ENCODE results near the gene PER3. TPM values are rescaled to one million over a fixed set of nuclear protein-coding genes. Genes with fewer than 3 reads are reported as not detected.
A peak's percentile ranks its signal among the peaks of the same experiment; 100 is the strongest.

Gene PER3
- total and polyA plus RNA-seq, 9 of the 15 experiments (the other 6 are each of a cell fraction or from before 2014, with no cell fraction given) = 11.9 to 22.5 (median 14.6) TPM

DNA sequence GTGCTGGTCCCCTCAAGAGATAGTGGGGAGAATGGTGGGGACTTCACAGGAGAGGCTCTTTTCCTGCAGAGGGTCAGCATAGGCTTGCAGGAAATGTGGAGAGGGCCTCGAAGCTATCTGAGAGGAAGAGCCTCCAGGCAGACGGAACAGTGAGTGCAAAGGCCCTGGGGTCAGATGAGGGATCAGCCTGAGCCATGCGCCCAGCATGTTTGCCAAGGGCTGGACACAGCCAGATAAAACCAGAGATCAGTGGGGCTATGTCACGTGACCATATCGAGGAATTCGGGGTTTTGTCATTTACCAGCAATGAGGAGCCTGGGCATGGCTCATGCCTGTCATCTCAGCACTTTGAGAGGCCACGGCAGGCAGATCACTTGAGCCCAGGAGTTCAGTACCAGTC, 75.3 kb downstream of the PER3 start (continued):
- TF ChIP-seq TOE1 (IDR thresholded peaks at IDR 0.05; ENCODE audit: borderline replicate concordance) = peak; percentile 65; the same call in 1 of the 2 replicates
- no peak for TF ChIP-seq TOE1 (CRISPR knock-in tag; IDR thresholded peaks at IDR 0.05; ENCODE audit: borderline replicate concordance, low read depth)
- TF ChIP-seq, protein P1, sequence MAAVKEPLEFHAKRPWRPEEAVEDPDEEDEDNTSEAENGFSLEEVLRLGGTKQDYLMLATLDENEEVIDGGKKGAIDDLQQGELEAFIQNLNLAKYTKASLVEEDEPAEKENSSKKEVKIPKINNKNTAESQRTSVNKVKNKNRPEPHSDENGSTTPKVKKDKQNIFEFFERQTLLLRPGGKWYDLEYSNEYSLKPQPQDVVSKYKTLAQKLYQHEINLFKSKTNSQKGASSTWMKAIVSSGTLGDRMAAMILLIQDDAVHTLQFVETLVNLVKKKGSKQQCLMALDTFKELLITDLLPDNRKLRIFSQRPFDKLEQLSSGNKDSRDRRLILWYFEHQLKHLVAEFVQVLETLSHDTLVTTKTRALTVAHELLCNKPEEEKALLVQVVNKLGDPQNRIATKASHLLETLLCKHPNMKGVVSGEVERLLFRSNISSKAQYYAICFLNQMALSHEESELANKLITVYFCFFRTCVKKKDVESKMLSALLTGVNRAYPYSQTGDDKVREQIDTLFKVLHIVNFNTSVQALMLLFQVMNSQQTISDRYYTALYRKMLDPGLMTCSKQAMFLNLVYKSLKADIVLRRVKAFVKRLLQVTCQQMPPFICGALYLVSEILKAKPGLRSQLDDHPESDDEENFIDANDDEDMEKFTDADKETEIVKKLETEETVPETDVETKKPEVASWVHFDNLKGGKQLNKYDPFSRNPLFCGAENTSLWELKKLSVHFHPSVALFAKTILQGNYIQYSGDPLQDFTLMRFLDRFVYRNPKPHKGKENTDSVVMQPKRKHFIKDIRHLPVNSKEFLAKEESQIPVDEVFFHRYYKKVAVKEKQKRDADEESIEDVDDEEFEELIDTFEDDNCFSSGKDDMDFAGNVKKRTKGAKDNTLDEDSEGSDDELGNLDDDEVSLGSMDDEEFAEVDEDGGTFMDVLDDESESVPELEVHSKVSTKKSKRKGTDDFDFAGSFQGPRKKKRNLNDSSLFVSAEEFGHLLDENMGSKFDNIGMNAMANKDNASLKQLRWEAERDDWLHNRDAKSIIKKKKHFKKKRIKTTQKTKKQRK (IDR thresholded peaks at IDR 0.05; ENCODE audit: borderline replicate concordance, low read depth, low read length) = no peak
- peak; percentile 33; the same call in 1 of the 2 replicates for TF ChIP-seq BCOR (IDR thresholded peaks at IDR 0.05)
- TF ChIP-seq, protein P2, sequence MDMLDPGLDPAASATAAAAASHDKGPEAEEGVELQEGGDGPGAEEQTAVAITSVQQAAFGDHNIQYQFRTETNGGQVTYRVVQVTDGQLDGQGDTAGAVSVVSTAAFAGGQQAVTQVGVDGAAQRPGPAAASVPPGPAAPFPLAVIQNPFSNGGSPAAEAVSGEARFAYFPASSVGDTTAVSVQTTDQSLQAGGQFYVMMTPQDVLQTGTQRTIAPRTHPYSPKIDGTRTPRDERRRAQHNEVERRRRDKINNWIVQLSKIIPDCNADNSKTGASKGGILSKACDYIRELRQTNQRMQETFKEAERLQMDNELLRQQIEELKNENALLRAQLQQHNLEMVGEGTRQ (CRISPR knock-in tag; IDR thresholded peaks at IDR 0.05) = peak; percentile 52; the same call in 1 of the 2 replicates
- TF ChIP-seq HNRNPK (IDR thresholded peaks at IDR 0.05; ENCODE audit: low read depth, low read length, poor library complexity, severe bottlenecking) = no peak
- TF ChIP-seq SRSF7 (optimal IDR thresholded peaks at IDR 0.05; ENCODE audit: low read depth, low read length) = no peak
- no peak for TF ChIP-seq ILF3 (IDR thresholded peaks at IDR 0.05; ENCODE audit: borderline replicate concordance)
- TF ChIP-seq, protein P3, sequence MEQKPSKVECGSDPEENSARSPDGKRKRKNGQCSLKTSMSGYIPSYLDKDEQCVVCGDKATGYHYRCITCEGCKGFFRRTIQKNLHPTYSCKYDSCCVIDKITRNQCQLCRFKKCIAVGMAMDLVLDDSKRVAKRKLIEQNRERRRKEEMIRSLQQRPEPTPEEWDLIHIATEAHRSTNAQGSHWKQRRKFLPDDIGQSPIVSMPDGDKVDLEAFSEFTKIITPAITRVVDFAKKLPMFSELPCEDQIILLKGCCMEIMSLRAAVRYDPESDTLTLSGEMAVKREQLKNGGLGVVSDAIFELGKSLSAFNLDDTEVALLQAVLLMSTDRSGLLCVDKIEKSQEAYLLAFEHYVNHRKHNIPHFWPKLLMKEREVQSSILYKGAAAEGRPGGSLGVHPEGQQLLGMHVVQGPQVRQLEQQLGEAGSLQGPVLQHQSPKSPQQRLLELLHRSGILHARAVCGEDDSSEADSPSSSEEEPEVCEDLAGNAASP (IDR thresholded peaks at IDR 0.05) = no peak
- TF ChIP-seq GABPA (tag; conservative IDR thresholded peaks at IDR 0.05; ENCODE audit: low read depth) = no peak
- no peak for TF ChIP-seq E2F3 (CRISPR knock-in tag; IDR thresholded peaks at IDR 0.05)
- no peak for TF ChIP-seq KLF13 (tag; IDR thresholded peaks at IDR 0.05; ENCODE audit: borderline replicate concordance, low read depth)
- TF ChIP-seq, protein P4, sequence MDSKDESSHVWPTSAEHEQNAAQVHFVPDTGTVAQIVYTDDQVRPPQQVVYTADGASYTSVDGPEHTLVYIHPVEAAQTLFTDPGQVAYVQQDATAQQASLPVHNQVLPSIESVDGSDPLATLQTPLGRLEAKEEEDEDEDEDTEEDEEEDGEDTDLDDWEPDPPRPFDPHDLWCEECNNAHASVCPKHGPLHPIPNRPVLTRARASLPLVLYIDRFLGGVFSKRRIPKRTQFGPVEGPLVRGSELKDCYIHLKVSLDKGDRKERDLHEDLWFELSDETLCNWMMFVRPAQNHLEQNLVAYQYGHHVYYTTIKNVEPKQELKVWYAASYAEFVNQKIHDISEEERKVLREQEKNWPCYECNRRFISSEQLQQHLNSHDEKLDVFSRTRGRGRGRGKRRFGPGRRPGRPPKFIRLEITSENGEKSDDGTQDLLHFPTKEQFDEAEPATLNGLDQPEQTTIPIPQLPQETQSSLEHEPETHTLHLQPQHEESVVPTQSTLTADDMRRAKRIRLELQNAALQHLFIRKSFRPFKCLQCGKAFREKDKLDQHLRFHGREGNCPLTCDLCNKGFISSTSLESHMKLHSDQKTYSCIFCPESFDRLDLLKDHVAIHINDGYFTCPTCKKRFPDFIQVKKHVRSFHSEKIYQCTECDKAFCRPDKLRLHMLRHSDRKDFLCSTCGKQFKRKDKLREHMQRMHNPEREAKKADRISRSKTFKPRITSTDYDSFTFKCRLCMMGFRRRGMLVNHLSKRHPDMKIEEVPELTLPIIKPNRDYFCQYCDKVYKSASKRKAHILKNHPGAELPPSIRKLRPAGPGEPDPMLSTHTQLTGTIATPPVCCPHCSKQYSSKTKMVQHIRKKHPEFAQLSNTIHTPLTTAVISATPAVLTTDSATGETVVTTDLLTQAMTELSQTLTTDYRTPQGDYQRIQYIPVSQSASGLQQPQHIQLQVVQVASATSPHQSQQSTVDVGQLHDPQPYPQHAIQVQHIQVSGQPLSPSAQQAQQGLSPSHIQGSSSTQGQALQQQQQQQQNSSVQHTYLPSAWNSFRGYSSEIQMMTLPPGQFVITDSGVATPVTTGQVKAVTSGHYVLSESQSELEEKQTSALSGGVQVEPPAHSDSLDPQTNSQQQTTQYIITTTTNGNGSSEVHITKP (IDR thresholded peaks at IDR 0.05; ENCODE audit: partially characterized antibody) = no peak
- TF ChIP-seq LARP7 (IDR thresholded peaks at IDR 0.05) = no peak
- TF ChIP-seq, protein P5, sequence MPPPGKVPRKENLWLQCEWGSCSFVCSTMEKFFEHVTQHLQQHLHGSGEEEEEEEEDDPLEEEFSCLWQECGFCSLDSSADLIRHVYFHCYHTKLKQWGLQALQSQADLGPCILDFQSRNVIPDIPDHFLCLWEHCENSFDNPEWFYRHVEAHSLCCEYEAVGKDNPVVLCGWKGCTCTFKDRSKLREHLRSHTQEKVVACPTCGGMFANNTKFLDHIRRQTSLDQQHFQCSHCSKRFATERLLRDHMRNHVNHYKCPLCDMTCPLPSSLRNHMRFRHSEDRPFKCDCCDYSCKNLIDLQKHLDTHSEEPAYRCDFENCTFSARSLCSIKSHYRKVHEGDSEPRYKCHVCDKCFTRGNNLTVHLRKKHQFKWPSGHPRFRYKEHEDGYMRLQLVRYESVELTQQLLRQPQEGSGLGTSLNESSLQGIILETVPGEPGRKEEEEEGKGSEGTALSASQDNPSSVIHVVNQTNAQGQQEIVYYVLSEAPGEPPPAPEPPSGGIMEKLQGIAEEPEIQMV (tag; conservative IDR thresholded peaks at IDR 0.05; ENCODE audit: low read depth) = no peak

Measured in K562 (cell line).